Measurements from ENCODE around the gene GLRA1.

Gene GLRA1

GRCh38 chr5:151820271-151820670 is 104.4 kb downstream of the GLRA1 start:
- Histone ChIP-seq H3K4me3 (ENCODE audit: low read depth, low read length) (no peak overlapping the region), H3K27ac (ENCODE audit: low read depth, low read length) (no peak overlapping the region), H3K36me3 (ENCODE audit: control insufficient read depth, insufficient read depth, low read length) (peaks cover 20% of the 10 kb centered on the region; the same call in 1 of the 2 replicates), H3K4me1 (ENCODE audit: control insufficient read depth, insufficient read depth, low read length) (0 out of 2 replicates have a peak, but pooled peaks cover 1% of the 10 kb centered on the region), H3K9me3 (ENCODE audit: control insufficient read depth, insufficient read depth, low read length) (no peaks in the 10 kb centered on the region), H3K9ac (ENCODE audit: low read depth, low read length) (no peak overlapping the region), H3K27me3 (ENCODE audit: control insufficient read depth, insufficient read depth, low read length) (no peaks in the 10 kb centered on the region)

DNA sequence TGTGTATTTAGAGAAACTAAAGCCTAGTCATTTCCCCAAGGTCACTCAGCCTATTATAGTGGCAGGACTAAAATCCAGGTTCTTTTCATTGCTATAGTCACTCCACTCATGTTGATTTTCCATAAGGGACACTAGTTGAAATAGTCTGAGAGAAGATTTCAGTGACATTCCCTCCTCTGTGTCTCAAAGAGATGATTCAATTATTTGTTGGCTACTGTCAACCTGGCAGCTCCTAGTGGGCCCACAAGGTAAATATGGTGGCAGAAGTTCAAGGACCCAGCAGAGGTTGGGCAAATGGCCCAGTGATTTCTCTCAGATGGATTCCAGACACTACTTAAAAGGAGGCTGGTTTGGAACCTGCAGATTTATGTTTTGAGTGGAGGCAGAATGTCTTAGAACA is 104.8 kb downstream of the GLRA1 start:
- Histone ChIP-seq H3K4me1 (ENCODE audit: control insufficient read depth, insufficient read depth, low read length) (0 out of 2 replicates have a peak, but pooled peaks cover 3% of the 10 kb centered on the region), H3K27me3 (ENCODE audit: control insufficient read depth, insufficient read depth, low read length) (no peaks in the 10 kb centered on the region), H3K36me3 (ENCODE audit: control insufficient read depth, insufficient read depth, low read length) (peaks cover 24% of the 10 kb centered on the region), H3K27ac (ENCODE audit: low read depth, low read length) (no peak overlapping the region), H3K4me3 (ENCODE audit: low read depth, low read length) (no peak overlapping the region), H3K9ac (ENCODE audit: low read depth, low read length) (no peak overlapping the region), H3K9me3 (ENCODE audit: control insufficient read depth, insufficient read depth, low read length) (no peaks in the 10 kb centered on the region)

DNA sequence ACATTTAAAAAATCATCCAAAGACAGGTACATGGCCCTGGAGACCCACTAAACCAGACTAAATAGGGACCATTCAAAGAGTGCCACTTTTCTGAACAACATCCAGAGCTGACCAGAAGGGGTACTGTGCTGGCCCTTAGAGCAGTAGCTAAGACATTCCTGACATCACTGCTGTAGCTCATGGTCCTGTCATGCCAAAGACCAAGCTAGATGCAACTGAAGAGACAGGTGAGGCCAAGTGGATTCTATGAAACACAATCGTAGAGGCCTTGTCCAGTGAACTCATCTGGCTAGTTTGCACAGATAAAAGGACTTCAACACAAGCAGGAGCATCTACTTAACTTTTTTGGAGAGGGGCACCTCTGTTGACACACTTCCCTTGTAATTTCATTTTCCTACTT is 109.6 kb downstream of the GLRA1 start:
- H3K27ac ChIP-seq (ENCODE audit: low read depth, low read length) = no peak overlapping the region
- H3K4me1 ChIP-seq (ENCODE audit: control insufficient read depth, insufficient read depth, low read length) = 0 out of 2 replicates have a peak, but pooled peaks cover 3% of the 10 kb centered on the region
- H3K9me3 ChIP-seq (ENCODE audit: control insufficient read depth, insufficient read depth, low read length) = no peaks in the 10 kb centered on the region
- H3K4me3 ChIP-seq (ENCODE audit: low read depth, low read length) = no peak overlapping the region
- no peak overlapping the region for H3K9ac ChIP-seq (ENCODE audit: low read depth, low read length)
- no peaks in the 10 kb centered on the region for H3K27me3 ChIP-seq (ENCODE audit: control insufficient read depth, insufficient read depth, low read length)
- peaks cover 72% of the 10 kb centered on the region for H3K36me3 ChIP-seq (ENCODE audit: control insufficient read depth, insufficient read depth, low read length)

- Histone ChIP-seq H3K9me3 (ENCODE audit: control insufficient read depth, insufficient read depth, low read length) (no peaks in the 10 kb centered on the region), H3K4me1 (ENCODE audit: control insufficient read depth, insufficient read depth, low read length) (0 out of 2 replicates have a peak, but pooled peaks cover 3% of the 10 kb centered on the region), H3K9ac (ENCODE audit: low read depth, low read length) (no peak overlapping the region), H3K27ac (ENCODE audit: low read depth, low read length) (no peak overlapping the region), H3K36me3 (ENCODE audit: control insufficient read depth, insufficient read depth, low read length) (peaks cover 90% of the 10 kb centered on the region), H3K27me3 (ENCODE audit: control insufficient read depth, insufficient read depth, low read length) (no peaks in the 10 kb centered on the region), H3K4me3 (ENCODE audit: low read depth, low read length) (no peak overlapping the region)
Measured at GRCh38 chr5:151812757-151813309, 111.8 kb downstream of the GLRA1 start.

DNA sequence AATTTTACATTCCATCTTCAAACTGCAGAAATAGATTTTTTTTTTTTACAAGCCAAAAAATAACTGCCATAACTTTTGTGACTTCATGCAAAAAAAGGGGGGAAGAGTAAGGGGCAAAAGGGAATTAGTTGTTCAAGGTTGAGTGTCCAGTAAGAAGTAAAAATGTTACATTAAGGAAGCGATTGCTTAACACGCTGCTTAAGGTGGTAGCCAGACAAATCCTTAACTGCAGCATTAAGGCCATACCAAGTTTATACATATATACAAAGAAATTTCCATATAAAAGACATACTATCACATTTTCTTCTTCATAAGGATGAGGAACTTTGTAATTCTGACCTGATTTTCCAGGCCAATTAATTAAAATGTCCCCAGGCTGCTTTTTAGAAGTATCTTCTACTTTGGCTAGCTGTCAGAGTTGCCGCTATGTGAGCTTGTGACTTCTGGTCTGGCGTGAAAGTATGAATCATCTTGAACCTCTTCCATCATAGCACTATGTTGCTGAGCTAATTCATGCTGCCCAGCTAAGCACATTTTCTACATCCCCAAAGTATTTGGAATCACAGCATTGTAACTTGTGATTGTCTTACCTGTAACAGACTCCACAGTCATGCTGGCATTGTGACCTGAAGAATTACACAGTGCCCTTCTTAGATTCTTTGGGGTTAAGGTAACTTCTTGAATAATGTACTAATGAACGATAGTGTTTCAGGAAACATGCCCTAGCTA is 112.9 kb downstream of the GLRA1 start:
- Histone ChIP-seq H3K4me1 (ENCODE audit: control insufficient read depth, insufficient read depth, low read length) (0 out of 2 replicates have a peak, but pooled peaks cover 3% of the 10 kb centered on the region), H3K4me3 (ENCODE audit: low read depth, low read length) (no peak overlapping the region), H3K36me3 (ENCODE audit: control insufficient read depth, insufficient read depth, low read length) (peaks cover 94% of the 10 kb centered on the region), H3K9ac (ENCODE audit: low read depth, low read length) (no peak overlapping the region), H3K9me3 (ENCODE audit: control insufficient read depth, insufficient read depth, low read length) (no peaks in the 10 kb centered on the region), H3K27ac (ENCODE audit: low read depth, low read length) (no peak overlapping the region), H3K27me3 (ENCODE audit: control insufficient read depth, insufficient read depth, low read length) (no peaks in the 10 kb centered on the region)

DNA sequence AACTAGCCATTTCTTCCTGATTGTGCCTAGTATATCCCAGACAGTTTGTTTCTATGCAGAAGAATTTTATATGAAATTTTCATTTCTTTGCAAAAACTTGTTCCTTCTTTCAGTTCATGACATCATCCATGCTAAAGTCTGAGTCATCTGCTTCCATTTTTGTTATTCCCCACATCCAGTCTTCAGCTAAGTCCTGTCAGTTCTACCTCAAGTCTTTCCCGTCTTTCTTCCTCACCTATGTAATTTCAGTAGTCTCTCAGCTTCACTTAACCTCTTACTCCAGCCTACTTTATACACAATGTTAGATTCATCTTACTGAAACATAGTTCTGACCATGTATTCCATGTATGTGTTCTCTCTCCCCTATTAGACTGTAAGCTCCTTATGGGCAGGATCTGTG is 113.8 kb downstream of the GLRA1 start:
- Histone ChIP-seq H3K36me3 (ENCODE audit: control insufficient read depth, insufficient read depth, low read length) (peaks cover 94% of the 10 kb centered on the region), H3K9me3 (ENCODE audit: control insufficient read depth, insufficient read depth, low read length) (no peaks in the 10 kb centered on the region), H3K9ac (ENCODE audit: low read depth, low read length) (no peak overlapping the region), H3K4me1 (ENCODE audit: control insufficient read depth, insufficient read depth, low read length) (0 out of 2 replicates have a peak, but pooled peaks cover 3% of the 10 kb centered on the region), H3K27ac (ENCODE audit: low read depth, low read length) (no peak overlapping the region), H3K4me3 (ENCODE audit: low read depth, low read length) (no peak overlapping the region), H3K27me3 (ENCODE audit: control insufficient read depth, insufficient read depth, low read length) (no peaks in the 10 kb centered on the region)

DNA sequence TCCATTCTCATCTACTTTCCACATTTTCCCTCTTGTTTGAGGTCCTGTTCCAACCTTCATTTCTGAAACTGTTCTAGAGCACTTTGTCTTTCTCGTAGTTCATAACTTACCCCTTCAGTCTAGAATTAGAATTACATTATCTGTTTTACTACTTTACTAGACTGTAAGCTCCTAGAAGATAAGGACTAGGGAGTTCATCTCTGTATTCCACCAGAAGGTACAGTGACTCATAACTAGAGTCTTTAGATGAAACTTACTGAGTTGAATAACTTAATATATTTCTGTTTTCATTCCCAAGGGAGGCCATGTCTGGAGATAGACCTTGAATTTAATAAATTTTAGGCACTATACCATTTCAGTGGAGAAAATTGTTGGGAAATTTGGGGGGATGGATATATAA is 114.2 kb downstream of the GLRA1 start:
- no peak overlapping the region for H3K4me3 ChIP-seq (ENCODE audit: low read depth, low read length)
- H3K36me3 ChIP-seq (ENCODE audit: control insufficient read depth, insufficient read depth, low read length) = peaks cover 96% of the 10 kb centered on the region
- no peaks in the 10 kb centered on the region for H3K27me3 ChIP-seq (ENCODE audit: control insufficient read depth, insufficient read depth, low read length)

GRCh38 chr5:151808451-151809169 is 116.0 kb downstream of the GLRA1 start:
- H3K36me3 ChIP-seq (ENCODE audit: control insufficient read depth, insufficient read depth, low read length) = peaks cover 96% of the 10 kb centered on the region
- no peak overlapping the region for H3K9ac ChIP-seq (ENCODE audit: low read depth, low read length)
- no peak overlapping the region for H3K4me3 ChIP-seq (ENCODE audit: low read depth, low read length)
- no peak overlapping the region for H3K27ac ChIP-seq (ENCODE audit: low read depth, low read length)
- no peaks in the 10 kb centered on the region for H3K27me3 ChIP-seq (ENCODE audit: control insufficient read depth, insufficient read depth, low read length)
- H3K4me1 ChIP-seq (ENCODE audit: control insufficient read depth, insufficient read depth, low read length) = no peaks in the 10 kb centered on the region
- H3K9me3 ChIP-seq (ENCODE audit: control insufficient read depth, insufficient read depth, low read length) = no peaks in the 10 kb centered on the region

More for the DNA sequence above, 114.2 kb downstream of the GLRA1 start:
- no peak overlapping the region for H3K9ac ChIP-seq (ENCODE audit: low read depth, low read length)
- H3K4me1 ChIP-seq (ENCODE audit: control insufficient read depth, insufficient read depth, low read length) = 0 out of 2 replicates have a peak, but pooled peaks cover 3% of the 10 kb centered on the region
- H3K27ac ChIP-seq (ENCODE audit: low read depth, low read length) = no peak overlapping the region
- no peaks in the 10 kb centered on the region for H3K9me3 ChIP-seq (ENCODE audit: control insufficient read depth, insufficient read depth, low read length)

DNA sequence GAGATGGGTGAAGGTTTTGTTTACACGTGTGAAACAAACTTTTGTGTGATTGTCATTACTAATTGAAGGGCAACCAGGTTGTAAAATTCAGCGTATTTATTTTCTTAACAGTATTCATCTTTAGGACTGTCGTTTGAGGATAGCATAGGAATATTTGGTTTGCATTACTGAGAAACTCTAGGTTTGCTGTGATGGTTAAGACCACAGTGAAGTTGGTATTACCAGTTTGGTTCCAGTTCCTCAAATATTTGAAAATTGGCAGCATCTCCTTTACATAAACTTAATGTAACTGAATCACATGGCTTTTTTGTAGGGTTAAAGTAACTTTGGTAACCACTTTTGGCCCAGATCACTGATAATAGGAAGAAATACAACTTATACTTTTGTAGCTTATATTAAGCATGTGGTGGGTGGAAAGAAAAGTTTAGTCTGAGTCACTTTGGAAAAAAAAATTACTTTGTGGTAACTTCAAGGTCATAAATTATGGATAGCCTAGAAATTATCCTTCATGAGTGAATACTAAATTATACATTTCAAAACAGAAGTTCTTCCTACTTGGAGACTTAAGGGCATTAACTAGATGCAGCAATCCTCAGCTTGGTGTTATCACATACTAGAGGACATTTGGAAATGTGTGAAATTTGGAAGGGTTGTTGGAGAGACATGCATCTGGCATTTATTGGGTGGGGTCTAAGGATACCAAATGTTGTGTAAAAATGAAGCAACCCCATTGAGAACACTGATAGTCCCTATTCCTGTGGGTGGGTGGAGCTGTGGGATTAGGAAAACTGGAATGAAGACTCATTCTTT is 119.0 kb downstream of the GLRA1 start:
- peaks cover 94% of the 10 kb centered on the region for H3K36me3 ChIP-seq (ENCODE audit: control insufficient read depth, insufficient read depth, low read length)
- H3K27ac ChIP-seq (ENCODE audit: low read depth, low read length) = no peak overlapping the region
- no peaks in the 10 kb centered on the region for H3K27me3 ChIP-seq (ENCODE audit: control insufficient read depth, insufficient read depth, low read length)
- H3K4me3 ChIP-seq (ENCODE audit: low read depth, low read length) = no peak overlapping the region
- no peak overlapping the region for H3K9ac ChIP-seq (ENCODE audit: low read depth, low read length)
- no peaks in the 10 kb centered on the region for H3K4me1 ChIP-seq (ENCODE audit: control insufficient read depth, insufficient read depth, low read length)
- no peaks in the 10 kb centered on the region for H3K9me3 ChIP-seq (ENCODE audit: control insufficient read depth, insufficient read depth, low read length)

- peaks cover 97% of the 10 kb centered on the region for H3K36me3 ChIP-seq (ENCODE audit: control insufficient read depth, insufficient read depth, low read length)
- no peak overlapping the region for H3K9ac ChIP-seq (ENCODE audit: low read depth, low read length)
- H3K4me1 ChIP-seq (ENCODE audit: control insufficient read depth, insufficient read depth, low read length) = no peaks in the 10 kb centered on the region
- no peaks in the 10 kb centered on the region for H3K9me3 ChIP-seq (ENCODE audit: control insufficient read depth, insufficient read depth, low read length)
- no peak overlapping the region for H3K27ac ChIP-seq (ENCODE audit: low read depth, low read length)
- H3K27me3 ChIP-seq (ENCODE audit: control insufficient read depth, insufficient read depth, low read length) = no peaks in the 10 kb centered on the region
- H3K4me3 ChIP-seq (ENCODE audit: low read depth, low read length) = no peak overlapping the region
Measured at GRCh38 chr5:151800532-151800931, 124.1 kb downstream of the GLRA1 start.

Data from HUES48 (cell line).